ENCODE data around the gene FAM228A. TPM values are rescaled to one million over a fixed set of nuclear protein-coding genes. Genes with fewer than 3 reads are reported as not detected.

FAM228A gene
- total and polyA plus RNA-seq, 2 donors (not counting 3 experiments of a cell fraction or from before 2014, with no cell fraction given) = 0.36 to 1.00 TPM

Other genes starting within 250 kb of the FAM228A start
- 19.1 and 20.0 TPM in 2 replicates for gene ATAD2B, start 247.9 kb upstream of the FAM228A start, total RNA-seq
- 1.8 and 2.5 TPM in 2 replicates for gene ATAD2B, start 247.9 kb upstream of the FAM228A start, polyA plus RNA-seq
- gene UBXN2A, start 234.6 kb upstream of the FAM228A start, total RNA-seq = 16.8 and 19.0 TPM in 2 replicates
- gene UBXN2A, start 234.6 kb upstream of the FAM228A start, polyA plus RNA-seq = 2.8 and 3.6 TPM in 2 replicates
- 0.28 and 0.82 TPM in 2 replicates for gene MFSD2B, start 165.0 kb upstream of the FAM228A start, total RNA-seq
- 0.18 and 0.29 TPM in 2 replicates for gene MFSD2B, start 165.0 kb upstream of the FAM228A start, polyA plus RNA-seq
- 15.4 and 15.9 TPM in 2 replicates for gene WDCP, start 127.7 kb upstream of the FAM228A start, total RNA-seq
- 7.9 and 9.6 TPM in 2 replicates for gene WDCP, start 127.7 kb upstream of the FAM228A start, polyA plus RNA-seq
- 12.9 and 16.8 TPM in 2 replicates for gene FKBP1B, start 125.3 kb upstream of the FAM228A start, total RNA-seq
- gene FKBP1B, start 125.3 kb upstream of the FAM228A start, polyA plus RNA-seq = 40.2 and 44.6 TPM in 2 replicates
- gene SF3B6, start 98.7 kb upstream of the FAM228A start, total RNA-seq = 105 and 108 TPM in 2 replicates
- gene SF3B6, start 98.7 kb upstream of the FAM228A start, polyA plus RNA-seq = 91.9 and 150 TPM in 2 replicates
- 94.2 and 102 TPM in 2 replicates for gene TP53I3, start 90.2 kb upstream of the FAM228A start, total RNA-seq
- 112 and 116 TPM in 2 replicates for gene TP53I3, start 90.2 kb upstream of the FAM228A start, polyA plus RNA-seq
- 0.93 TPM in 1 of 2 replicates, not detected in the other for gene PFN4, start 51.7 kb upstream of the FAM228A start, total RNA-seq
- 0.23 and 0.27 TPM in 2 replicates for gene PFN4, start 51.7 kb upstream of the FAM228A start, polyA plus RNA-seq
- gene FAM228B, start 51.6 kb upstream of the FAM228A start, total RNA-seq = 8.3 and 11.9 TPM in 2 replicates
- 1.6 and 1.8 TPM in 2 replicates for gene FAM228B, start 51.6 kb upstream of the FAM228A start, polyA plus RNA-seq
- 56.8 and 60.1 TPM in 2 replicates for gene ITSN2, start 185.5 kb downstream of the FAM228A start, total RNA-seq
- 29.2 and 30.5 TPM in 2 replicates for gene ITSN2, start 185.5 kb downstream of the FAM228A start, polyA plus RNA-seq